Endothelial cell of umbilical vein (primary cell): ENCODE data around the gene CYB561A3. TPM values are rescaled to one million over a fixed set of nuclear protein-coding genes. Genes with fewer than 3 reads are reported as not detected.
A peak's percentile ranks its signal among the peaks of the same experiment; 100 is the strongest.

Source experiments
- BruUV-seq: library from RNA; stranded (reverse); fragments of 400-500 nt; replicated peaks from 2 replicates; lab custom pipeline; 2021; lab: Mats Ljungman, UMichigan
- CTCF ChIA-PET: fragments of 300-600, 350-600 bp; sonication (Branson Sonifier 250); formaldehyde crosslinking; loops from one replicate; lab custom pipeline; 2021; ENCODE audit warnings: antibody characterized with exemption, inconsistent platforms; lab: Charles Lee
- POLR2A ChIA-PET: fragments of 300-600, 350-600 bp; sonication (Branson Sonifier 250); formaldehyde crosslinking; loops from one replicate; lab custom pipeline; 2021; ENCODE audit warnings: antibody characterized with exemption, inconsistent platforms; lab: Charles Lee
- DNase-seq: peaks from one replicate; pipeline ENCODE4 v3.0.0-alpha.2; 2011; ENCODE audit warnings: low read depth, low spot score
- FAIRE-seq: peaks from 2 replicates; lab custom pipeline; 2011; peaks lifted over from hg19 to GRCh38; lab: Jason Lieb, UNC
- H2AFZ ChIP-seq: 2 replicates; pipeline ENCODE4 v1.6.0; 2012; ENCODE audit warnings: low read depth, low read length, control low read depth, inconsistent platforms
- H3K27ac ChIP-seq: 2 replicates; pipeline ENCODE4 v1.5.1; 2011; ENCODE audit warnings: low read depth, mild to moderate bottlenecking, control low read depth, low read length, moderate library complexity; ENCODE audit not compliant: insufficient read depth
- H3K27me3 ChIP-seq, 2 experiments: 2 replicates each; pipeline versions ENCODE4 v1.6.0 to v1.6.1; 2011; ENCODE audit warnings: low read length in 2 of 2, mixed read lengths in 1 of 2; ENCODE audit not compliant: control insufficient read depth in 2 of 2, insufficient read depth in 2 of 2
- H3K36me3 ChIP-seq, 2 experiments: 2 replicates in 1 of 2; 3 replicates in 1 of 2; pipeline ENCODE4 v1.5.1; 2011; ENCODE audit warnings: low read length in 2 of 2, mild to moderate bottlenecking in 1 of 2, moderate library complexity in 1 of 2; ENCODE audit not compliant: control insufficient read depth in 2 of 2, insufficient read depth in 2 of 2; ENCODE audit errors: extremely low read depth in 1 of 2
- H3K4me1 ChIP-seq: 3 replicates; pipeline ENCODE4 v1.5.1; 2011; ENCODE audit warnings: mild to moderate bottlenecking, low read length; ENCODE audit not compliant: control insufficient read depth, insufficient read depth; ENCODE audit errors: extremely low read depth
- H3K4me2 ChIP-seq: 2 replicates; pipeline ENCODE4 v1.6.1; 2011; ENCODE audit warnings: low read length, control low read depth, mixed read lengths; ENCODE audit not compliant: insufficient read depth
- H3K4me3 ChIP-seq, 3 experiments: fragments of 200-600 bp in 1 of 3; sonication (generic), shearing (Covaris generic) in 1 of 3; replicated peaks in 1 of 3; 2 replicates each; pipeline ENCODE4 v1.5.1; 2011 to 2016; ENCODE audit warnings: control low read depth in 3 of 3, low read length in 3 of 3, mild to moderate bottlenecking in 2 of 3, inconsistent platforms in 1 of 3, low read depth in 1 of 3, moderate library complexity in 1 of 3; ENCODE audit not compliant: insufficient read depth in 1 of 3
- H3K79me2 ChIP-seq: 2 replicates; pipeline ENCODE4 v1.6.0; 2012; ENCODE audit warnings: low read length, inconsistent platforms; ENCODE audit not compliant: control insufficient read depth, insufficient read depth
- H3K9ac ChIP-seq: replicated peaks from 2 replicates; pipeline ENCODE3; 2011; ENCODE audit warnings: low read length, control low read depth; ENCODE audit not compliant: insufficient read depth; ENCODE audit errors: extremely low read depth
- H3K9me1 ChIP-seq: replicated peaks from 3 replicates; pipeline ENCODE4 v1.6.0; 2011; ENCODE audit warnings: mild to moderate bottlenecking, low read length; ENCODE audit not compliant: control insufficient read depth, insufficient read depth; ENCODE audit errors: extremely low read depth
- H3K9me3 ChIP-seq: replicated peaks from 2 replicates; pipeline ENCODE4 v1.5.1; 2012; ENCODE audit warnings: low read length, inconsistent platforms; ENCODE audit not compliant: control insufficient read depth, insufficient read depth
- H4K20me1 ChIP-seq: replicated peaks from 2 replicates; pipeline ENCODE3; 2011; ENCODE audit warnings: mild to moderate bottlenecking, low read length; ENCODE audit not compliant: control insufficient read depth, insufficient read depth; ENCODE audit errors: extremely low read depth
- CTCF ChIP-seq, 2 donors: IDR thresholded peaks; 1 replicate in 1 of 2; 2 replicates in 1 of 2; pipeline ENCODE4 v1.5.1; 2011; ENCODE audit warnings: low read length in 2 of 2, mild to moderate bottlenecking in 2 of 2, moderate library complexity in 2 of 2, control low read depth in 1 of 2, inconsistent platforms in 1 of 2, low read depth in 1 of 2; ENCODE audit not compliant: insufficient read depth in 1 of 2; ENCODE audit errors: extremely low read depth in 1 of 2
- EZH2 ChIP-seq: IDR thresholded peaks from 2 replicates; pipeline ENCODE4 v1.6.1; 2012; ENCODE audit warnings: borderline replicate concordance, low read depth, mild to moderate bottlenecking, moderate library complexity, low read length, inconsistent platforms; ENCODE audit not compliant: severe bottlenecking
- FOS ChIP-seq: IDR thresholded peaks from 2 replicates; pipeline ENCODE4 v1.6.1; 2011; ENCODE audit warnings: mild to moderate bottlenecking, low read length, moderate library complexity, borderline replicate concordance; ENCODE audit not compliant: insufficient read depth
- GATA2 ChIP-seq: IDR thresholded peaks from 2 replicates; pipeline ENCODE4 v1.7.0; 2011; ENCODE audit warnings: low read depth, mild to moderate bottlenecking, moderate library complexity, mixed read lengths, low read length; ENCODE audit not compliant: insufficient read length, insufficient read depth
- JUN ChIP-seq: IDR thresholded peaks from 2 replicates; pipeline ENCODE4 v1.6.1; 2011; ENCODE audit warnings: borderline replicate concordance, low read depth; ENCODE audit not compliant: insufficient read length, insufficient read depth
- MAX ChIP-seq: IDR thresholded peaks from 2 replicates; pipeline ENCODE4 v1.6.1; 2011; ENCODE audit not compliant: insufficient read depth, insufficient read length
- MYC ChIP-seq: IDR thresholded peaks from one replicate; pipeline ENCODE4 v1.6.1; 2011; ENCODE audit warnings: mild to moderate bottlenecking, low read depth, low read length
- POLR2A ChIP-seq: IDR thresholded peaks from 2 replicates; pipeline ENCODE4 v1.6.1; 2012; ENCODE audit warnings: low read depth, mild to moderate bottlenecking, control low read depth, low read length
- POLR2AphosphoS5 ChIP-seq: IDR thresholded peaks from 2 replicates; pipeline ENCODE4 v1.6.1; 2012; ENCODE audit warnings: low read depth, mild to moderate bottlenecking, control low read depth, low read length, moderate library complexity; ENCODE audit not compliant: insufficient read depth
- dilution Hi-C: fragments of 300-500 bp; cut with MboI; formaldehyde crosslinking; loops from one replicate; pipeline ENCODE4 v1.15.0; 2019; ENCODE audit warnings: low sequenced_read_pairs; ENCODE audit not compliant: extremely low pct_ligation_motif_present
- intact Hi-C: fragments of 100-400 bp; cut with micrococcal nuclease; formaldehyde crosslinking; loops from one replicate; pipeline ENCODE4 v1.10.0; 2022
- polyA plus RNA-seq, 4 experiments: library from polyadenylated mRNA; depleted of rRNA in 3 of 4; stranded (reverse) in 3 of 4; unstranded in 1 of 4; fragments of >200 nt; gene quantifications; 2 replicates each; pipeline versions ENCODE4 v1.2.1 to v1.2.3, GENCODE V29; 2011 to 2012; ENCODE audit warnings: missing spikeins in 1 of 4
- total RNA-seq: library from RNA; stranded (reverse); gene quantifications from 2 replicates; pipeline ENCODE4 v1.2.3, GENCODE V29; 2021

CYB561A3 gene
- total and polyA plus RNA-seq, 2 donors (not counting 3 experiments of a cell fraction or from before 2014, with no cell fraction given): 41.6 to 103 TPM

GRCh38 chr11:61361237-61361740 lies 393 bp downstream of the CYB561A3 start:
- no peaks in the 10 kb centered on the region for H4K20me1 ChIP-seq
- intact Hi-C loops (loop anchor here (1.0 kb wide), 1 partner anchor 13 kb away; no protein-coding TSS in a partner anchor), dilution Hi-C loops (no loop called here)
- H3K27ac ChIP-seq: peak overlapping the region; percentile 63
- FAIRE-seq (peak; percentile 31), DNase-seq (no peak)
- peak overlapping the region; percentile 84 for H3K4me2 ChIP-seq
- H3K4me3 ChIP-seq: peak overlapping the region; percentile 53 to 83 (median 76)
- TF ChIP-seq GATA2 (no peak), POLR2A (no peak), CTCF (IDR thresholded peaks at IDR 0.05; ENCODE audit: extremely low read depth in 1 of 2, insufficient read depth in 1 of 2, low read depth in 1 of 2, low read length in 2 of 2) (no peak), JUN (no peak), FOS (no peak), MAX (no peak), MYC (no peak), EZH2 (no peak), POLR2AphosphoS5 (no peak)
- BruUV-seq: TSS peak; percentile 58
- H3K9me3 ChIP-seq: no peaks in the 10 kb centered on the region
- peaks cover 0 to 8% of the 10 kb centered on the region in 2 experiments for H3K36me3 ChIP-seq
- H3K4me1 ChIP-seq: peaks cover 18% of the 10 kb centered on the region
- H3K27me3 ChIP-seq: no peaks in the 10 kb centered on the region
- POLR2A ChIA-PET: interaction anchor here (0.8 to 2.3 kb wide), 8 partner anchors 9 to 32 kb away, joined by 3 to 17 read pairs (median 4); partner anchors contain the start of genes DDB1 and TKFC
- peaks cover 26% of the 10 kb centered on the region for H3K79me2 ChIP-seq
- CTCF ChIA-PET: interaction anchor here (0.9 to 10.8 kb wide), 6 partner anchors 12 to 62 kb away, joined by 3 to 89 read pairs (median 6); partner anchors contain the start of gene TMEM216
- peak overlapping the region; percentile 46 for H2AFZ ChIP-seq
- peak overlapping the region; percentile 86 for H3K9ac ChIP-seq
- no peaks in the 10 kb centered on the region for H3K9me1 ChIP-seq
